ENCODE measurements around the gene IL17RE.
"Not testable (repeated sequence)": the region's sequence is repeated elsewhere in the genome, so short reads cannot be mapped to it uniquely, and the experiment has no call there.

IL17RE gene

GRCh38 chr3:9869955-9870354 lies 32.7 kb upstream of the IL17RE start:
- no peaks in the 10 kb centered on the region for H3K36me3 ChIP-seq
- H3K4me1 ChIP-seq = no peaks in the 10 kb centered on the region
- TF ChIP-seq CTCF (IDR thresholded peaks at IDR 0.05; ENCODE audit: low read depth, low read length) = no peak
- no peak for DNase-seq
- H3K9me3 ChIP-seq = no peaks in the 10 kb centered on the region
- no peak overlapping the region for H3K4me3 ChIP-seq (ENCODE audit: low read depth, low read length)
- H3K27me3 ChIP-seq = no peaks in the 10 kb centered on the region

- no peak for TF ChIP-seq CTCF (IDR thresholded peaks at IDR 0.05; ENCODE audit: low read depth, low read length)
- H3K4me3 ChIP-seq (ENCODE audit: low read depth, low read length) = no peak overlapping the region
- H3K4me1 ChIP-seq = no peaks in the 10 kb centered on the region
- H3K36me3 ChIP-seq = no peaks in the 10 kb centered on the region
- no peaks in the 10 kb centered on the region for H3K27me3 ChIP-seq
- H3K9me3 ChIP-seq = no peaks in the 10 kb centered on the region
- no peak for DNase-seq
Measured at GRCh38 chr3:9870978-9871377, 31.7 kb upstream of the IL17RE start.

- not testable (repeated sequence) for H3K4me1 ChIP-seq; H3K9me3 ChIP-seq; H3K36me3 ChIP-seq; H3K27me3 ChIP-seq; H3K4me3 ChIP-seq (ENCODE audit: low read depth, low read length); DNase-seq
Measured at GRCh38 chr3:9872067-9872466, 30.6 kb upstream of the IL17RE start.

GRCh38 chr3:9875448-9875847 lies 27.2 kb upstream of the IL17RE start:
- no peak for TF ChIP-seq CTCF (IDR thresholded peaks at IDR 0.05; ENCODE audit: low read depth, low read length)
- Histone ChIP-seq H3K4me1 (no peaks in the 10 kb centered on the region), H3K36me3 (no peaks in the 10 kb centered on the region), H3K27me3 (no peaks in the 10 kb centered on the region), H3K9me3 (no peaks in the 10 kb centered on the region), H3K4me3 (ENCODE audit: low read depth, low read length) (no peak overlapping the region)
- no peak for DNase-seq

- not testable (repeated sequence) for H3K36me3 ChIP-seq; DNase-seq; H3K4me3 ChIP-seq (ENCODE audit: low read depth, low read length); H3K9me3 ChIP-seq; H3K27me3 ChIP-seq; H3K4me1 ChIP-seq
Measured at GRCh38 chr3:9876255-9876654, 26.4 kb upstream of the IL17RE start.

GRCh38 chr3:9876991-9877390 lies 25.7 kb upstream of the IL17RE start:
- Histone ChIP-seq H3K4me1 (no peaks in the 10 kb centered on the region), H3K36me3 (no peaks in the 10 kb centered on the region), H3K27me3 (no peaks in the 10 kb centered on the region), H3K9me3 (no peaks in the 10 kb centered on the region), H3K4me3 (ENCODE audit: low read depth, low read length) (no peak overlapping the region)
- TF ChIP-seq CTCF (IDR thresholded peaks at IDR 0.05; ENCODE audit: low read depth, low read length) = no peak
- no peak for DNase-seq

GRCh38 chr3:9878700-9879099 lies 23.9 kb upstream of the IL17RE start:
- H3K4me3 ChIP-seq (ENCODE audit: low read depth, low read length) = no peak overlapping the region
- no peaks in the 10 kb centered on the region for H3K9me3 ChIP-seq
- DNase-seq = no peak
- H3K27me3 ChIP-seq = no peaks in the 10 kb centered on the region
- no peaks in the 10 kb centered on the region for H3K4me1 ChIP-seq
- TF ChIP-seq CTCF (IDR thresholded peaks at IDR 0.05; ENCODE audit: low read depth, low read length) = no peak
- no peaks in the 10 kb centered on the region for H3K36me3 ChIP-seq
